Measurements from ENCODE around the gene GATM. TPM values are rescaled to one million over a fixed set of nuclear protein-coding genes. Genes with fewer than 3 reads are reported as not detected.
A peak's percentile ranks its signal among the peaks of the same experiment; 100 is the strongest.

The GATM gene
- polyA plus RNA-seq, 1 donor (not counting 4 experiments of a cell fraction or from before 2014, with no cell fraction given): 0.60 TPM

DNA sequence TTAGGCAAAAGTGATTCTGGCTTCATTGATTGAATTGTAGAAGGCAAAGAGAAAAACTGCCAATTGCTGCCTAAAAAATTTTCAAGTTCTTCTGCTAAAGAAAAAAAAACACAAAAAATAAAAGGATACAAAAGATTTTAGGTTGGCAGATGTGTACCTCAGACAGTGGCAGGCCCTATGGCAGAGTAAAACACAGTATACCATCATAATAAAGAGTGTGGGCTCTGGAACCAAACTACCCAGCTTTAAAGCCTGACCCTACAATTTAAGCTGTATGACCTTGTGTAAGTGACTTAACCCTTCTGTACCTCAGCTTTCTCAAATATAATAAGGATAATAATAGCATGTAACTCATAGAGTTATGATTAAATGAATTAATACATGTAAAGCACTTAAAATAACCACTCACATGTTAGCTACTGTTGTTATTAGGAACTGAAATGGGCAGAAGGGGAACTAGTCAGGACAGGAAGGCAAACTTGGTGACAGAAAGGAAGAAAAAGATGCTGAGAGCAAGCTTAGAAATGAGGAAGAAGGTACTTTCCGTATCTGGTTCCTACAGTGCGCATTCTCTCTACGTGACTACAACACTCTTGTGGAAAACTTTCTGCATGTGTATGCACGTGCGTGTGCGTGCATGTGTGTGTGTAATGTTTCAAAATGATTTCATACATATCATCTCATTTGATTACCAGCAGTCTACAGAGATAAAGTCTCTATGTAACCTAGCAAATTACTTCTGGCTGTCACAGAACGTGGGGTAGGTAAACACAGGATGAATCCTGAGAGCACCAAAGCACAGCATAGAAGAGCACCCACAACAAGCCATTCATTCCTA lies 13.6 kb upstream of the GATM start:
- TF ChIP-seq EZH2 (IDR thresholded peaks at IDR 0.05; ENCODE audit: low read length): no peak
- TF ChIP-seq, protein P1, sequence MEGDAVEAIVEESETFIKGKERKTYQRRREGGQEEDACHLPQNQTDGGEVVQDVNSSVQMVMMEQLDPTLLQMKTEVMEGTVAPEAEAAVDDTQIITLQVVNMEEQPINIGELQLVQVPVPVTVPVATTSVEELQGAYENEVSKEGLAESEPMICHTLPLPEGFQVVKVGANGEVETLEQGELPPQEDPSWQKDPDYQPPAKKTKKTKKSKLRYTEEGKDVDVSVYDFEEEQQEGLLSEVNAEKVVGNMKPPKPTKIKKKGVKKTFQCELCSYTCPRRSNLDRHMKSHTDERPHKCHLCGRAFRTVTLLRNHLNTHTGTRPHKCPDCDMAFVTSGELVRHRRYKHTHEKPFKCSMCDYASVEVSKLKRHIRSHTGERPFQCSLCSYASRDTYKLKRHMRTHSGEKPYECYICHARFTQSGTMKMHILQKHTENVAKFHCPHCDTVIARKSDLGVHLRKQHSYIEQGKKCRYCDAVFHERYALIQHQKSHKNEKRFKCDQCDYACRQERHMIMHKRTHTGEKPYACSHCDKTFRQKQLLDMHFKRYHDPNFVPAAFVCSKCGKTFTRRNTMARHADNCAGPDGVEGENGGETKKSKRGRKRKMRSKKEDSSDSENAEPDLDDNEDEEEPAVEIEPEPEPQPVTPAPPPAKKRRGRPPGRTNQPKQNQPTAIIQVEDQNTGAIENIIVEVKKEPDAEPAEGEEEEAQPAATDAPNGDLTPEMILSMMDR (optimal IDR thresholded peaks at IDR 0.05 in 1 of 3, IDR thresholded peaks at IDR 0.05 in 1 of 3, conservative IDR thresholded peaks at IDR 0.05 in 1 of 3; ENCODE audit: extremely low read depth in 1 of 3, insufficient read depth in 2 of 3, low read length in 3 of 3): no peak
- no peak for DNase-seq (ENCODE audit: low read depth, low spot score)
- peak; percentile 53 for FAIRE-seq
- Histone ChIP-seq H3K4me3 (ENCODE audit: control insufficient read depth in 2 of 3, extremely low read depth in 1 of 3, insufficient read depth in 2 of 3, low read depth in 1 of 3, low read length in 3 of 3) (no peak overlapping the region), H3K27me3 (ENCODE audit: control insufficient read depth, extremely low read depth, insufficient read depth, low read length) (no peaks in the 10 kb centered on the region), H2AFZ (ENCODE audit: control insufficient read depth, low read length) (no peak overlapping the region), H4K20me1 (ENCODE audit: control insufficient read depth, extremely low read depth, insufficient read depth, low read length) (no peaks in the 10 kb centered on the region), H3K9me1 (ENCODE audit: control insufficient read depth, extremely low read depth, insufficient read depth, low read length) (no peaks in the 10 kb centered on the region), H3K79me2 (ENCODE audit: control insufficient read depth, insufficient read depth, low read length) (no peaks in the 10 kb centered on the region), H3K9me3 (ENCODE audit: control insufficient read depth, low read depth, low read length) (no peaks in the 10 kb centered on the region), H3K27ac (ENCODE audit: control insufficient read depth, insufficient read depth, low read length) (no peak overlapping the region), H3K4me1 (ENCODE audit: control insufficient read depth, extremely low read depth, insufficient read depth, low read length) (peaks cover 4% of the 10 kb centered on the region), H3K9ac (ENCODE audit: control insufficient read depth, extremely low read depth, insufficient read depth, low read length) (no peak overlapping the region), H3K4me2 (ENCODE audit: control insufficient read depth, extremely low read depth, insufficient read depth, low read depth, low read length) (no peak overlapping the region), H3K36me3 (ENCODE audit: control insufficient read depth in 2 of 2, extremely low read depth in 1 of 2, insufficient read depth in 2 of 2, low read length in 2 of 2) (no peaks in the 10 kb centered on the region)
- dilution Hi-C loops (cut with MboI; ENCODE audit: extremely low pct_ligation_motif_present, low sequenced_read_pairs): loop anchor here (25.0 kb wide), 1 partner anchor 180 kb away; no protein-coding TSS in a partner anchor

DNA sequence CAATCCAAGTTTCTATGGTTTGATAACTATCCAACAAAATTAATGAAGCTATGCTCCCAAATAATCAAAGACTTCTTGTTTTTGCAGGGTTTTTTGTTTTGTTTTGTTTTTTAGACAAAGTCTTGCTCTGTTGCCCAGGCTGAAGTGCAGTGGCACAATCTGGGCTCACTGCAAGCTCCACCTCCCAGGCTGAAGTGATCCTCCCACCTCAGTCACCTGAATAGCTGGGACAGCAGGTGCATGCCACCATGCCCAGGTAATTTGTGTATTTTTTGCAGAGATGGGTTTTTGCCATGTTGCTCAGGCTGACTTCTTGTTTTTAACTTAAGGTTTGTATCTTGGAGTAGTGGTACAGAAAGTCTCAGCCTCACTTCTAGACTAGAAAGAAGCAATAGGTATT lies 11.0 kb upstream of the GATM start:
- no peaks in the 10 kb centered on the region for H3K27me3 ChIP-seq (ENCODE audit: control insufficient read depth, extremely low read depth, insufficient read depth, low read length)
- no peak overlapping the region for H3K27ac ChIP-seq (ENCODE audit: control insufficient read depth, insufficient read depth, low read length)
- no peak overlapping the region for H3K4me3 ChIP-seq (ENCODE audit: control insufficient read depth in 2 of 3, extremely low read depth in 1 of 3, insufficient read depth in 2 of 3, low read depth in 1 of 3, low read length in 3 of 3)
- H2AFZ ChIP-seq (ENCODE audit: control insufficient read depth, low read length): no peak overlapping the region
- H3K4me1 ChIP-seq (ENCODE audit: control insufficient read depth, extremely low read depth, insufficient read depth, low read length): peaks cover 3% of the 10 kb centered on the region
- no peaks in the 10 kb centered on the region for H3K36me3 ChIP-seq (ENCODE audit: control insufficient read depth in 2 of 2, extremely low read depth in 1 of 2, insufficient read depth in 2 of 2, low read length in 2 of 2)
- FAIRE-seq (no peak), DNase-seq (ENCODE audit: low read depth, low spot score) (no peak)
- no peak overlapping the region for H3K4me2 ChIP-seq (ENCODE audit: control insufficient read depth, extremely low read depth, insufficient read depth, low read depth, low read length)
- H3K9ac ChIP-seq (ENCODE audit: control insufficient read depth, extremely low read depth, insufficient read depth, low read length): no peak overlapping the region
- H4K20me1 ChIP-seq (ENCODE audit: control insufficient read depth, extremely low read depth, insufficient read depth, low read length): no peaks in the 10 kb centered on the region
- no peaks in the 10 kb centered on the region for H3K9me1 ChIP-seq (ENCODE audit: control insufficient read depth, extremely low read depth, insufficient read depth, low read length)
- TF ChIP-seq EZH2 (IDR thresholded peaks at IDR 0.05; ENCODE audit: low read length): no peak
- TF ChIP-seq, protein P1 (optimal IDR thresholded peaks at IDR 0.05 in 1 of 3, IDR thresholded peaks at IDR 0.05 in 1 of 3, conservative IDR thresholded peaks at IDR 0.05 in 1 of 3; ENCODE audit: extremely low read depth in 1 of 3, insufficient read depth in 2 of 3, low read length in 3 of 3): no peak
- no peaks in the 10 kb centered on the region for H3K79me2 ChIP-seq (ENCODE audit: control insufficient read depth, insufficient read depth, low read length)
- no peaks in the 10 kb centered on the region for H3K9me3 ChIP-seq (ENCODE audit: control insufficient read depth, low read depth, low read length)
- dilution Hi-C loops (cut with MboI; ENCODE audit: extremely low pct_ligation_motif_present, low sequenced_read_pairs): loop anchor here (25.0 kb wide), 1 partner anchor 177 kb away; no protein-coding TSS in a partner anchor
